ENCODE results near the gene VPS45. TPM values are rescaled to one million over a fixed set of nuclear protein-coding genes. Genes with fewer than 3 reads are reported as not detected.
A peak's percentile ranks its signal among the peaks of the same experiment; 100 is the strongest.

VPS45 gene
- polyA plus RNA-seq, 1 donor from 2014 or later: 174 TPM

GRCh38 chr1:150151291-150152181 is 84.0 kb downstream of the VPS45 start:
- Histone ChIP-seq H3K79me2 (replicated peaks; ENCODE audit: insufficient read depth, low read length) (peaks cover 76% of the 10 kb centered on the region), H3K4me3 (ENCODE audit: low read length) (peak overlapping the region; percentile 91), H4K20me1 (ENCODE audit: insufficient read depth) (peaks cover 2% of the 10 kb centered on the region), H3K9ac (ENCODE audit: low read length) (peak overlapping the region; percentile 98), H3K9me2 (ENCODE audit: insufficient read depth, low read length) (no peaks in the 10 kb centered on the region), H3F3A (ENCODE audit: insufficient read depth, low read length, poor library complexity, severe bottlenecking) (no peaks in the 10 kb centered on the region), H3K4me2 (ENCODE audit: low read length) (peak overlapping the region; percentile 80), H3K27ac (ENCODE audit: low read length) (peak overlapping the region; percentile 98), H3K27me3 (ENCODE audit: insufficient read depth, low read depth, low read length) (no peaks in the 10 kb centered on the region), H3K36me3 (ENCODE audit: insufficient read depth, low read length) (peaks cover 18% of the 10 kb centered on the region), H2AFZ (ENCODE audit: low read depth, low read length) (no peak overlapping the region), H3K9me3 (ENCODE audit: low read length) (no peaks in the 10 kb centered on the region)
- TF ChIP-seq, protein P1, sequence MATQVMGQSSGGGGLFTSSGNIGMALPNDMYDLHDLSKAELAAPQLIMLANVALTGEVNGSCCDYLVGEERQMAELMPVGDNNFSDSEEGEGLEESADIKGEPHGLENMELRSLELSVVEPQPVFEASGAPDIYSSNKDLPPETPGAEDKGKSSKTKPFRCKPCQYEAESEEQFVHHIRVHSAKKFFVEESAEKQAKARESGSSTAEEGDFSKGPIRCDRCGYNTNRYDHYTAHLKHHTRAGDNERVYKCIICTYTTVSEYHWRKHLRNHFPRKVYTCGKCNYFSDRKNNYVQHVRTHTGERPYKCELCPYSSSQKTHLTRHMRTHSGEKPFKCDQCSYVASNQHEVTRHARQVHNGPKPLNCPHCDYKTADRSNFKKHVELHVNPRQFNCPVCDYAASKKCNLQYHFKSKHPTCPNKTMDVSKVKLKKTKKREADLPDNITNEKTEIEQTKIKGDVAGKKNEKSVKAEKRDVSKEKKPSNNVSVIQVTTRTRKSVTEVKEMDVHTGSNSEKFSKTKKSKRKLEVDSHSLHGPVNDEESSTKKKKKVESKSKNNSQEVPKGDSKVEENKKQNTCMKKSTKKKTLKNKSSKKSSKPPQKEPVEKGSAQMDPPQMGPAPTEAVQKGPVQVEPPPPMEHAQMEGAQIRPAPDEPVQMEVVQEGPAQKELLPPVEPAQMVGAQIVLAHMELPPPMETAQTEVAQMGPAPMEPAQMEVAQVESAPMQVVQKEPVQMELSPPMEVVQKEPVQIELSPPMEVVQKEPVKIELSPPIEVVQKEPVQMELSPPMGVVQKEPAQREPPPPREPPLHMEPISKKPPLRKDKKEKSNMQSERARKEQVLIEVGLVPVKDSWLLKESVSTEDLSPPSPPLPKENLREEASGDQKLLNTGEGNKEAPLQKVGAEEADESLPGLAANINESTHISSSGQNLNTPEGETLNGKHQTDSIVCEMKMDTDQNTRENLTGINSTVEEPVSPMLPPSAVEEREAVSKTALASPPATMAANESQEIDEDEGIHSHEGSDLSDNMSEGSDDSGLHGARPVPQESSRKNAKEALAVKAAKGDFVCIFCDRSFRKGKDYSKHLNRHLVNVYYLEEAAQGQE (IDR thresholded peaks at IDR 0.05; ENCODE audit: borderline replicate concordance): no peak
- TF ChIP-seq MXI1 (conservative IDR thresholded peaks at IDR 0.05; ENCODE audit: poor library complexity, severe bottlenecking): no peak
- TF ChIP-seq EZH2 (IDR thresholded peaks at IDR 0.05; ENCODE audit: borderline replicate concordance, insufficient read depth, low read length, poor library complexity, severe bottlenecking): no peak
- no peak for TF ChIP-seq POLR2AphosphoS5 (IDR thresholded peaks at IDR 0.05)
- TF ChIP-seq RAD21 (conservative IDR thresholded peaks at IDR 0.05): no peak
- no peak for TF ChIP-seq EP300 (conservative IDR thresholded peaks at IDR 0.05; ENCODE audit: poor library complexity, severe bottlenecking)
- no peak for TF ChIP-seq SMC3 (conservative IDR thresholded peaks at IDR 0.05; ENCODE audit: poor library complexity)
- no peak for TF ChIP-seq TAF1 (IDR thresholded peaks at IDR 0.05; ENCODE audit: low read depth)

DNA sequence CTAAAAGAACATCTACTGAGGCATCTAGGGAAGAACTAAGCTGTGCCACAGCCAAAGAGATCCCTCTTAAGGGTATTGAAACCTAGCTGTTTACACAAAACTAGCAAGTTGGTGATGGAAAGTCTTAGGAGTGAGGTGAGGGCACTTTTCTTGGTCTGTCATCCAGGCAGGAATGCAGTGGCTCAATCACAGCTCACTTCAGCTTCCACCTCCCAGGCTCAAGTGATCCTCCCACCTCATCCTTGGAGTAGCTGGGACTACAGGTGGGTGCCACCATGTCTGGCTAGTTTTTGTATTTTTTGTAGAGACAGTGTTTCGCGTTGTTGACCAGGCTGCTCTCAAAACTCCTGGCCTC is 84.6 kb downstream of the VPS45 start:
- no peak overlapping the region for H2AFZ ChIP-seq (ENCODE audit: low read depth, low read length)
- no peaks in the 10 kb centered on the region for H3F3A ChIP-seq (ENCODE audit: insufficient read depth, low read length, poor library complexity, severe bottlenecking)
- peak overlapping the region; percentile 98 for H3K27ac ChIP-seq (ENCODE audit: low read length)
- peaks cover 2% of the 10 kb centered on the region for H4K20me1 ChIP-seq (ENCODE audit: insufficient read depth)
- H3K79me2 ChIP-seq (replicated peaks; ENCODE audit: insufficient read depth, low read length): peaks cover 73% of the 10 kb centered on the region
- H3K9me3 ChIP-seq (ENCODE audit: low read length): no peaks in the 10 kb centered on the region
- no peaks in the 10 kb centered on the region for H3K27me3 ChIP-seq (ENCODE audit: insufficient read depth, low read depth, low read length)
- H3K9ac ChIP-seq (ENCODE audit: low read length): peak overlapping the region; percentile 98
- TF ChIP-seq SMC3 (conservative IDR thresholded peaks at IDR 0.05; ENCODE audit: poor library complexity): no peak
- no peak for TF ChIP-seq RAD21 (conservative IDR thresholded peaks at IDR 0.05)
- TF ChIP-seq, protein P1 (IDR thresholded peaks at IDR 0.05; ENCODE audit: borderline replicate concordance): no peak
- TF ChIP-seq EP300 (conservative IDR thresholded peaks at IDR 0.05; ENCODE audit: poor library complexity, severe bottlenecking): no peak
- TF ChIP-seq TAF1 (IDR thresholded peaks at IDR 0.05; ENCODE audit: low read depth): no peak
- no peak for TF ChIP-seq MXI1 (conservative IDR thresholded peaks at IDR 0.05; ENCODE audit: poor library complexity, severe bottlenecking)
- TF ChIP-seq CTCF (IDR thresholded peaks at IDR 0.05; ENCODE audit: poor library complexity, severe bottlenecking): no peak
- no peak for TF ChIP-seq POLR2AphosphoS5 (IDR thresholded peaks at IDR 0.05)
- TF ChIP-seq EZH2 (IDR thresholded peaks at IDR 0.05; ENCODE audit: borderline replicate concordance, insufficient read depth, low read length, poor library complexity, severe bottlenecking): no peak
- peak overlapping the region; percentile 80 for H3K4me2 ChIP-seq (ENCODE audit: low read length)
- peaks cover 20% of the 10 kb centered on the region for H3K36me3 ChIP-seq (ENCODE audit: insufficient read depth, low read length)
- peak overlapping the region; percentile 91 for H3K4me3 ChIP-seq (ENCODE audit: low read length)
- H3K9me2 ChIP-seq (ENCODE audit: insufficient read depth, low read length): no peaks in the 10 kb centered on the region

All from neural cell (in vitro differentiated cells).